Activated CD4-positive, alpha-beta T cell treated with anti-CD3 and anti-CD28 coated beads, Interleukin-2, amount 50 U/mL, for 48 hours (primary cell): ENCODE measurements around the gene LYZ.
A peak's percentile ranks its signal among the peaks of the same experiment; 100 is the strongest.

ENCODE experiments used
- DNase-seq, 2 experiments: peaks; one replicate each; pipeline ENCODE4 v3.0.0-alpha.2; 2020

LYZ gene

DNA sequence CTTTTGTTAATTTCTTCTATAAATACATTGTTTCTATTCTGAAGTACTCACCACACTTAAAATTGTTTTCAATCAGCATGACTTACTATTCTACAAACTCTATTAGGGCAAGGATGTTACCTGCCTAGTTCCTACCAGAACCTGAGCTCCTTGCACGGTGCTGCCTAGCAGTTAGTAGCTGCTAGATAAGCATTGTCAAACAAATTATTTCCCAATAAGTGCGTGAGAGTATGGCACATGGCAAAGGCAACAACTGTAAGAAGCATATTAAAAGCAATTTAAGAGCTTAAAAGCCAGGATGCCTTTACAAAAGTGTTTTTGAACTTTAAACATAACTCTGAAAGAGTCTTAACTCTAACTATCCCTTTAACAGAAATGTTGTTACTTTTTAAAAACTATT lies 8.2 kb upstream of the LYZ start:
- DNase-seq = no peak

DNA sequence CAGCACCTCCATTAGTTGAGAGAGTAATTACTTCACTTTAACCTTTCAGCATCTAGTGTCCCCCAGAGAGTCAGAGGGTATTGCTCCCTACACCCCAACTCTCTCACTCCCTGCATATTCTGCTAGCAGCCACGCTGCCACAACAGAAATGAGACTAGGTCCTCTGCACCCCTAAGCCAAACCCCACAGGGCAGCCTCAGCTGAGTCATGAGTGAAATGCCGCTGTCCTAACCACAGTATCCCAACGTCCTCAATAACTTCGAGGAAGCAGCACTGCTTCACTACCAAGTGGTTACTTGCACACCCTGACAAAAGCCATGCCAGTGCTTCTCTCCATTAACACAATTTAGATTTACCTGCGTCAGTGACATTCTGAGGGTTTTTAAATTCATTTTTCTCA lies 6.9 kb upstream of the LYZ start:
- DNase-seq = no peak

DNA sequence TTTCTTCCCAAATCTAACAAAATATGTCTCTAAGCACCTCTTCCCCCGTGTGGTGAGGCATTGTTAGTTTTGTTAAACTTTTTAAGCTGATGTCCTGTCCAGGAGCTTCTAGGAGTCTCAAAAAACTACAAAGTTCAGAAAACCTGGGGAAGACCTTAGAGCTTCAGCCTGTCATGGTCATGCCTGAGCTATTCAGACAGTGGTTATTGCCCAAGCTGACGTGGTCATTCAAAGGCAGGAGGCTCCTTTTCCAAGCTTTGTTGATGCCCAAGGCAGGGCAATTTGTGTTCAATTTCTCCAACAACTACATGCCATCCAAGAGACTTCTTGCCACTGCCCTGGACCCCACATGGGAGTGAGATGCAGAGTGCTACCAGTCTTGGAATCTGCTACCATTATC lies 5.8 kb upstream of the LYZ start:
- no peak for DNase-seq

DNA sequence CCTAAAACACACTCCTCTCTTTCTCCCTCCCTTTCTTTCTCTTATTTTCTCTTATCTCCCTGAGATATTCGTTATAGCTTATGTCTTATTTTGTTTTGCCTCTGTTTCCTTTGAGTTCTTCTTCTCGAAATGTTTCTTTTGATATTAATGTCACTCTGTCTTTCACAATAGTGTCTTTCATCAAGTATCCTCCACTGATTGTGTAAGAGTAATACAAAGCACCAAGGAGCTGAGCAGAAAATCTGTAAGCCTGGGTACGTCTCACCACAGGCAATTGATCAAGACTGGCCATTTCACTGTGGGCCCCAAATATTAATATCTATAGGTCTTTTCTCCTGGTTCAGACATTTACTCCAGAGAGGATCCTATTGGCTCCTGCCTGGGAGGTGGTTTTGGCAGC lies 4.8 kb upstream of the LYZ start:
- no peak for DNase-seq

DNA sequence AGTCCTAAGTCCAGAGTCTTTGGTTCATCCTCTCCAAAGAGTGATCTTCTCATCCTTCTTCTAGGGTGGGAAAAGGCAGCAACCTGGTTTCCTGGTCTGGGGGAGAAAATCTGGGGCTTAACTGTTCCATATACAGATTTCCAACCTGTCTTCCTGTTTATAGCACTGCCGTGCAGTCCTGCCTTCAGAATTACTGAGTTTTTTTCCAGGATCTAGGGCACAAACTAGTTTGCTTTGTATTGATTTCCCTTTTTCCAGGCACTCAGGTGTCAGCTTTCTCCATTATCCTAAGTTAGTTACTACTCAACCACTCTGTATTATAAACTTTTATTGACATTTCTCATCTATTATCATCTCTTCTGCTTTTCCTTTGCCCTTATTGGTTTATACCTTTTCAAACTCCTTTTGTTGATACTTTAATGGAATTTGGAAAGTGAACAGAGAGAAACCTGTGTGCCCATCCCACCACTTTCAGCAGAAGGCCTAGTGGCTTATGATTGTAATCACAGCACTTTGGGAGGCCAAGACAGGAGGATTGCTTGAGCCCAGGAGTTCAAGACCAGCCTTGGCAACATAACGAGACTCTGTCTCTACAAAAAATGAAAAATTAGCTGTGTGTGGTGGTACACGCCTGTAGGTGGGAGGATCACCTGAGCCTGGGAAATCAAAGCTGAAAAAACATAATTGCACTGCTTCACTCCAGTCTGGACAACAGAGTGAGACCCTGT lies 4.1 kb upstream of the LYZ start:
- DNase-seq = no peak

DNA sequence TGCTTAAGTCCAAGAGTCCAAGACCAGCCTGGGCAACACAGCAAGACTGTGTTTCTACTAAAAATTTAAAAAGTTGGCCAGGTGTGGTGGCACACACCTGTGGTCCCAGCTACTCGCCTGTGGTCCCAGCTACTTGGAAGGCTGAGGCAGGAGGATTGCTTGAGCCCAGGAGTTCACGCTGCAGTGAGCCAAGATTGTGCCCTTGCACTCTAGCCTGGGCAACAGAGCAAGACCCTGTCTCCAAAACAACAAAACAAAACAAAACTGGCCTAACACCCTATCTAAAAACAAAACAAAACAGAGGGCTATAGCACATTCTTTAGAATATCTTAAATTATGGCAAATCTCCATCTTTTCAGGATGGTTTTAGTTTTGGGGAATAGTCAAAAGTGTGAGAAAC lies 3.1 kb upstream of the LYZ start:
- DNase-seq = no peak

DNA sequence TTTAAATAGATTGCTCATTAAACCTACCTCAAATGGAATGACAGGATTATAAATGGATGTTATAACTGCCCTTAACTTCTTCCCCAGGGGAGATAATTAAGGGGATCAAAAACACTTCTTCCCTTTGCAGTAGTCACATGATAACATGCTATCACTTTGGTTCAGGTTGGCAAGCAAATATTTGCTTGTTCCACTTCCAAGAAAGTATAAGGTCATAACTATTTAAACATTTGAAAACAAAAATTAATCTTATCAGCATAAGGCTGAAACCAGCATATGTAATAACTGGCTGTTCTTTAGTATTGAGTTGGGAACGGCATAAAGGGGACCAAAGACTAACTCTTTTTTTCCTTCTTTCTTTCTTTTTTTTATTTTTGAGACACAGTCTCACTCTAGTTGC lies 2.4 kb upstream of the LYZ start:
- DNase-seq = no peak

DNA sequence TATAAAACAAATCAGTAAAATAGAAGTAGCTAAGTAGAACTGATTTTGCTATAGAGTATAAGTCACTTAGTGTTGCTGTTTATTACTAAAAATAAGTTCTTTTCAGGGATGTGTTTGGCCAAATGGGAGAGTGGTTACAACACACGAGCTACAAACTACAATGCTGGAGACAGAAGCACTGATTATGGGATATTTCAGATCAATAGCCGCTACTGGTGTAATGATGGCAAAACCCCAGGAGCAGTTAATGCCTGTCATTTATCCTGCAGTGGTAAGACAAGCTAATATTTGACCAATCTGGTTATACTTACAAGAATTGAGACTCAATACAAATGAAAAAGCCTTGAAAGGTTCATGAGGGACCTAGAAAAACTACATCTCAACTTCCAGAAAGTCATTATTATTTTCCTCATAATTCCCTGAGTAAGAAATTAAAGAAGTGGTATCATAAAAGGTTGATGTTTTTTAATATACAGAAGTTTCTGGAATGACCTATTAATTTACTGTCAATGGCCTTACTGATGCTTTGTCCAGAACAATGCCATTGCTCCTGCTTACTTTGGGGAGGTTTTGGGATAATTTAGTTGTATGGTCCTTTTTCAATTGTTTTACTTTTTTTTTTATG lies 1.9 kb downstream of the LYZ start:
- DNase-seq = no peak

DNA sequence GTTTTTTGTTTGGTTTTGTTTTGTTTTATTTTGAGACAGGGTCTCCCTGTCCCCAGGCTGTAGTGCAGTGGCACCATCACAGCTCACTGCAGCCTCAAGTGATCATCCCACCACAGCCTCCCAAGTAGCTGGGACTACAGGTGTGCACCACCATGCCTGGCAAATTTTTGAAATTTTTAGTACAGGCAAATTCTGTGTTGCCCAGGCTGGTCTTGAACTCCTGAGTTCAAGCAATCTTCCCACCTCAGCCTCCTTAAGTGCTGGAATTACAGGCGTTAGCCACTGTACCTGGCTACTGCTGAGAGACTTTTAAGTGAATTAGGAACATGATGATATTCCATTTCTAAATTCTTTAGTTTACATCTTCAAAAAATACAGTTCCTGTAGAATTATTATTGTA lies 2.6 kb downstream of the LYZ start:
- DNase-seq = no peak

DNA sequence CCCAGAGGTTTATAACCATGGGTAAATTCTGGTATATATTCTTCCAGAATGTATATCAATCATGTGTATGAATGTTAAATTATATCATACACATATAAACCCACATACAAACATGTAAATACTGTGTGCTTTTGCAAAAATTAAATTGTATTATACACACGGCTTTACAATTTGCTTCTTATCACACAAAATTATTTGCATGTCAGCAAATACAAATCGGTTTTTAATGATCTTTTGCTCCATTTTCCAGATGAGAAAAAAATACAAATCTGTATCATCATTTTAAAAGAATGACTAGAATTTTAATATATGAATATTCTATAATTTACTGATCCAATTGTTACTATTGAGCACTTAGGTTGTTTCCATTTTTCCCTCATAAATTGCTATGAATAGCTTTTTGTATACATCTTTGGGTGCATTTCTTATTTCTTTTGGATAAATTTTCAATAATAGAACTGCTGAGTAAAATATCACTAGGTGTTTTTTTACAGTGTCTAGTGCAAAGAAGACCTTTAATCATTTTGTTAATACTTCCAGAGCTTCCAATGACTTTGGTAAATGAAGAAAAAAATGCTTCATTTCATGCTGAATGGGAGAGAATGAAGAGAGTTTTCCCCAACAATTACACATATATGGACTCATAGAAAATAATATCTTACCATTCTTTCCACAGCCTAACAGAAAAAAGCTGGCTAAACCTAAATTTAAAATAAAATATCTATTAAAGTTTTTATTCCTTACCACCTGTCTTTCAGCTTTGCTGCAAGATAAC lies 3.5 kb downstream of the LYZ start:
- no peak for DNase-seq

DNA sequence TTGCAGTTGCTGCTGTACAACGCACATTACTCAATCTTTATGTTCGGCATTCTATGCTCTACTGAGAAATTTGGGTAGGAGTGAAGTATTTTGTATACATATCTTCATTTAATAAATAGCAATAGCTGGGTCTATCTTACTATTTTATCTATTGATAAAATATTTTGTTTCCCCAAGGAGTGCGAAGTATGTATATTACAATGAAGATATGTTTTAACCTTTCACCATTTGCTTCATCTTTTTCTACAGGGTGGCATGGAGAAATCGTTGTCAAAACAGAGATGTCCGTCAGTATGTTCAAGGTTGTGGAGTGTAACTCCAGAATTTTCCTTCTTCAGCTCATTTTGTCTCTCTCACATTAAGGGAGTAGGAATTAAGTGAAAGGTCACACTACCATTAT lies 4.7 kb downstream of the LYZ start:
- no peak for DNase-seq

DNA sequence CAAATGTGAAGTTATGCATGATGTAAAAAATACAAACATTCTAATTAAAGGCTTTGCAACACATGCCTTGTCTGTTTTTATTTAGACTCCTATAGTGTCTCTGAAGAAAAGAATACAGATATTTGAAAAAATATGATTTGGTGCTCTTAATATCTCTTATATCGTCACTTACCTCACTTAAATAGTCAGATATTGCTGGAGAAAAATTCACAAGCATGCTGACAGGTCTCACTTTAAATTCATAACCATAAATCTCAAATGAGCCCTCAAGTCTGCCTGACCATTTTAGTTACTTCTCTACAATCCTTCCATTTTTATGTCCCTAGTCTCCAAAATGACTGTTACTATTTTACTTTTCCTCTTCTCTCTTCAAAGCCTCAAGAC lies 6.0 kb downstream of the LYZ start:
- no peak for DNase-seq

DNA sequence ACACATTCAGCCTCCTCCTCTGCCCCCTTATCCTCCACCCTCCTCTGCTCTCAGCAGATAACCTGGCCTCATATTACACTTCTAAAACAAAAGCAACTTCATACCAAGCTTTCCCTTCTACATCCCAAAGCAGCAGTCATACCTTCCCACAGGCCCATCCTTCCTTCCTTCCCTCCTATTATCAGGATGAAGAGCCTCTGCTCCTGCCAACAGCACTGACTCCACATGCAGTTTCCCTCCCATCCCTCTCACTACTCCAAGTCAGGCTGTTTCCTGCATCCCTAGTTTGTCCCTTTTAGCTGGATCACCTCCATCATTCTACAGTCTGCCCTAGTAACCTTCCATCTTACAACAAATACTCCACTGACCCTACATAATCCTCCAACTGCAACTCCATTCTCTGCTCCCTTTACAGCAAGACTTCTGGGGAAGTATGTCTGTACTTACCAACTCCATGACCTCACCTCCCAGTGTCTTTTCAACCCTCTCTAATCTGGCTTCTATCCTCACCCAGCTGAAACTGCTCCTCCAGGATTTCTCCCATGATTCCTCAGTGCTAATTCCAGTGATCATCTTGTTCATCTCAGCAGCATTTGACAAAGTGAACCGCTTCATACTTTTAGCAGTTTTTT lies 6.5 kb downstream of the LYZ start:
- no peak for DNase-seq

DNA sequence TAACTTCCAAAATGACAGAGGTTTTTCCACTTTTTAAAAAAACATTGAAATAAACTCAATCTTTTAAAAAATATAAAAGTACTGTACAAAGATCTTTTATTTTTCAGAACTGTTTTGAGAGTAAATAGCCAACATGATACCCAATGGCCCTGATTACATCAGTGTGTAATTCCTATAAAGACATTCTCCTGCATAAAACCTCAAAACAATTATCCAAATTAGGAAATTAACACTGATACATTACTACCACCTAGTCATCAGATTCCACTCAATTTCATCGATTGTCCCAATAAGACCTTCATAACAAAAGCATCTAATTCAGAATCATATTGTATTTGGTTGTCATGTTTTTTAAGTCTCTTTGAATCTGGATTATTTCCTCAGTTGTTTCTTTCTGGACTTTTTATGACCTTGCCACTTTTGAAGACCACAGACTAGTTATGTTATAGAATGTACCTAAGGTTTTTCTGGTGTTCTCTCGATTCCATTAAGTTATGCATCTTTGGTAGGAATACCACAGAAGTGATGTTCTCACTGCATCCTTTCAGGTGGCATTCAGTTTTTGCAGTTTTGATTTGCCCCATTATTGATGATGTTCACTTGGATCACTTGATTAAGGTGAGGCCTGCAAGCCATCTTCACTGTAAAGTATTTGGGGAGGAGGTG lies 7.3 kb downstream of the LYZ start:
- DNase-seq = no peak

DNA sequence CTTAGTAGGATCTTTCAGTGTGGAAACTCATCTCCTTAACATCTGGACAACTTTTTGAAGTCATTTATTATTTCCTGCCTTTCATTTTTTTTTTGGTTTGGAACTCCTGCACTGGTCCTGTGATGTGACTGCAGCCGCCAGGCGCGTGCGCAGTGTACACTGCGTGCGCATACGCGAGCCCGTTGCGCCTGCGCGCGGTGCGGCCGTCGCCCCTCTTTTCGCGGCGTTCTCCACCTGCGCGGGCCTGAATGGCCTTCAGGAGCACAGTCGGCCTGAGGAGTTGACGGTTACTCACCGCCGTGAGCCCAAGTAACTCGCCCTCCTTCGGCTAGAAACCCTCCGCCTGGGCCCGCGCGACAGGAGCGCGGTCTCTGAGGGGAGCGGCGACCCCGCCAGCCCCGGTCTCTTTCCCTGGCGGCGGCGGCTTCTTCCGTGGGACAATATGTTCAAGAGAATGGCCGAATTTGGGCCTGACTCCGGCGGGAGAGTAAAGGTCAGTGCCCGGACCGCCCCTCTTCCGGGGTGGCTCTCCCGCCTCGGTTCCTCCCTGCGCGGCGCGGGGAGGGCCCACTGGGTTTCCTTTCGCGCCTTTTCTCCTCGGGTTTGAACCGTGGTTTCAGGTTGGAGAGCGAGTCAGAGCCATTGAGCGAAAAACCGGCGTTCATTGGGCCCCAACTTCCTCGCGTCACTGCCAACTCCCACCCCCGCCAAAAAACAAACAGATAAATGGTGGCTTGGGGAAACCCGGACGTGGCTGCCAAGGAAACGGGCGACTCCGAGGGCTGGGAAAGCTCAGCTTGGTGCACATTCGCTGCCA lies 11.6 kb downstream of the LYZ start, which contains the start of gene YEATS4:
TSS of gene YEATS4 (plus strand) at position 213 of the 817 bp plus-strand sequence. CDS start at position 443, 230 bp downstream.
- peak; percentile 86 to 90 for DNase-seq

DNA sequence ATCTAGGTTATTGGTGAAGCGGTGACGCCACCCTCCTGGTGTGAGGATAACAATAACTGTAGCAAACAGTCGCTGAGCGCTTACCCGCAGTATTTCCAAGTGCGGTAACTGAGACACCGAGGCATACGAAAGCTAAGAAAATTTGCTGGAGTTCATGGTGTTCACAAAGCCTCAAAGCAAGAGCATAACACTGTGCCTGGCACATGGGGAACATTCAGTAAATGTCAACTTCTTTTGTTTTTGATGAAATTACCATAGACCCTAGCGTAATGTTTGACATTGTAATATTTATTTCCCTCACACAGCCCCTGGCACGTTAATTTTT lies 12.1 kb downstream of the LYZ start:
- no peak for DNase-seq

DNA sequence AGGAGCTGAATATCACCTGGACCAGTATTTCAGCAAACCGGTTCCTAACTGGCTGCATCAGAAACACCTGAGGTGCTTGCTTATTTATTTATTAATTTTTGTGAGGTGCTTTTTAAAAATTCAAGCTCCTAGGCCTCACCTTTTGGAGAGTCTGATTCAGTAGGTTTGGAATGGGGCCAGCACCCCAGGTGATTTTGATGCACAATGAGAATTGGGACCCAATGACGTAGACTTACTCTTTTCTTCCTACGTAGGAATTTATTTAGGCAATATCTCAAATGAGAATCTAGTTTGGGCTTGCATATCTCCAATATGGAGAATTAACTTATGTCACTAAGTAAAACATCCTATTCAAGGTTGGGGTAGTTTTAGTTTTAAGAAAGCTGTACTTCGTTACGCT lies 18.6 kb downstream of the LYZ start:
- DNase-seq = no peak

DNA sequence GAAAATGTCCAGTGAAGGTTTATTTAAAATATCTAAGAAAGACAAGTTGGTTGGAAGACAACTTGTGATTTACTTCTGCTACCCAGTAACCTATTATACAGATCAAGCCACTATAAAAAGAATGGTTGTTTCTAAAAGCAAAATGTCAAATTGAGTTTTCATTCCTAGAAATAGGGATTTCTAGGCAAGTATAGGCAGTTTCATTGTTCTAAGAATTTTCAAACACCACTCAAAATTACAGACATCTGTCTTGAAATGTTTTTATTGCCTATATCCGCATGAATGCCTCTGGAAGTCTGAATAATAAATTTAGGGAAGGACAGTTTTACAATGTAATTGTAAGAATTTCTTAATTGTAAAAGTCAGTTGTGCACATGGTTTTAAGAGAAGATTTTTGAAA lies 20.0 kb downstream of the LYZ start:
- DNase-seq = no peak

DNA sequence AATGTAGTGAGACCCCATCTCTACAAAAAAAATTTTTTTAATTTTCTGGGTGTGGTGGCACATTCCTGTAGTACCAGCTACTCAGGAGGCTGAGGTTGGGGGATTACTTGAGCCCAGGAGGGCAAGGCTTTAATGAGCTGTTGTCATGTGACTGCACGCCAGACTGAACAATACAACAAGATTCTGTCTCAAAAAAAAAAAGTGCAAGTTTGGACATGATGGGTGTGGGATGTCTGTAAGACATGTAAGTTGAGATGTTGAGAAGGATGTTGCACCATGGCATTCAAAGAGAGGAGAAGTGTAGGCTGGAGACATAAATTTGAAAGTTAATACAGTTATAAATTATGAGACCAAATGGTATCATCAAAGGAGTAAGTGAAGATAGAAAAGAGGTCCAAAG lies 34.9 kb downstream of the LYZ start:
- no peak for DNase-seq

DNA sequence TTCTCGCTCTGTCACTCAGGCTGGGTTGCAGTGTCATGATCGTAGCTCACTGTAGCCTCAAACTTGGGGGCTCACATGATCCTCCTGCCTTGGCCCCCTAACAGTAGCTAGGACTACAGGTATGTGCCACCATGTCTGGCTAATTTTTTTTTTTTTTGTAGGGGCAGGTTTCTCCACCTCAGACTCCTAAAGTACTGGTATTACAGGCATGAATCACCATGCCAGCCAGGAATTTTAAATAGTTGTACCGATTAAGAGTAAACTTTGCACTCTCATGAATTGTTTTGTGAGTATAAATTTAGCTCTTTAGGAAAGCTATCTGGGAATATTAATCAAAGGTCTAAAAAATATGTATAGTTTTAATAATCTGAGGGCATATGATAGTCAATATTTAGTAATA lies 36.9 kb downstream of the LYZ start:
- no peak for DNase-seq

DNA sequence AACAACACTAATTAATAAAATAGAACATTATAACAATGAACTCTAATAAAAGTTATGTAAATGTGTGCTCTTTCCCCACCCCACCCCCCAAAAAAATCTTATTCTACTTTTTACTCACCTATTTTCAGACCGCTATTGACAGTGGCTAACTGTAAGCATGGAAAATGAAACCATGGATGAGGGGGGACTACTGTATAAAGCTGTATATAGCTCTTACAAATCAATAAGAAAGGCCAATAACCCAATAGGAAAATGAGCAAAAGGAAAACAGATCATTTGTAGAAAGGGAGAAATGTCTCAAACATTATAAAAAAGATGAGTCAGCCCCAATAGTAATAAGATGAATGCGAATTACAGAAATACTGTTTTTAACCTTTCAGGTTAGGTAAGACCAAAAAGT lies 38.7 kb downstream of the LYZ start:
- DNase-seq = no peak

DNA sequence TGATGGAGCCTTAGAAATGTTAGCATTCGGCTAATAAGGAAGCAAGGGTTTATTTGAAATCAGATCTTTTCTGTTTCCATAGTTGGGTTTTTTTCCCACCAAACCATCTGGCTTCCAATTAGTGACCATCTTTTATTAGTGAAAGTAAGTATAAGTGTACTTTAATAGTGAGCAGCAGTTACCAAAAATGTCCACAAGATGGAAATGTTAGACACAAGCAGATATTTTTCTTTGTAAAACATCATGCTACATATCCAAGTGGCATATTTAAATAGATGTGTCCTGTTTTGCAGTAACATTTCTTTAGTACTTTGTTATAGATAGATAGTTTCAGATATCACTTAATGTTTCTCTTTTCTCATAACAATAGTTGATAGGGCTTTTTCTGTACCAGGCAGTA lies 40.2 kb downstream of the LYZ start:
- no peak for DNase-seq
